Liver (tissue), 9 donors: ENCODE measurements around the gene MOB1A. TPM values are rescaled to one million over a fixed set of nuclear protein-coding genes. Genes with fewer than 3 reads are reported as not detected.

Experiments used
- DNase-seq: peaks from one replicate; pipeline ENCODE4 v3.0.0-alpha.2; 2017; ENCODE audit warnings: low spot score
- H3K27ac ChIP-seq, 2 donors: one replicate each; pipeline ENCODE4 v1.7.0; 2013; ENCODE audit warnings: inconsistent platforms in 2 of 2, low read length in 2 of 2, control low read depth in 1 of 2, low read depth in 1 of 2, mild to moderate bottlenecking in 1 of 2
- H3K27me3 ChIP-seq, 4 donors: one replicate each; pipeline versions ENCODE4 v1.6.1 to v1.7.0; 2013; ENCODE audit warnings: low read length in 3 of 4, inconsistent platforms in 1 of 4, mild to moderate bottlenecking in 1 of 4, moderate library complexity in 1 of 4; ENCODE audit not compliant: control insufficient read depth in 4 of 4, insufficient read depth in 4 of 4
- H3K36me3 ChIP-seq, 4 donors: one replicate each; pipeline versions ENCODE4 v1.6.1 to v1.7.0; 2013; ENCODE audit warnings: low read length in 3 of 4, mild to moderate bottlenecking in 3 of 4, low read depth in 1 of 4, moderate library complexity in 1 of 4; ENCODE audit not compliant: control insufficient read depth in 4 of 4, insufficient read depth in 3 of 4
- H3K4me1 ChIP-seq, 4 donors: one replicate each; pipeline versions ENCODE4 v1.6.1 to v1.7.0; 2013; ENCODE audit warnings: low read length in 3 of 4, mild to moderate bottlenecking in 3 of 4, moderate library complexity in 1 of 4; ENCODE audit not compliant: control insufficient read depth in 4 of 4, insufficient read depth in 4 of 4
- H3K4me3 ChIP-seq, 3 donors: one replicate each; pipeline versions ENCODE4 v1.6.1 to v1.7.0; 2013; ENCODE audit warnings: low read length in 3 of 3, control low read depth in 1 of 3, low read depth in 1 of 3, mild to moderate bottlenecking in 1 of 3
- H3K9ac ChIP-seq, 2 donors: one replicate each; pipeline ENCODE4 v1.7.0; 2013; ENCODE audit warnings: low read length in 2 of 2, mild to moderate bottlenecking in 2 of 2, moderate library complexity in 2 of 2, control low read depth in 1 of 2, low read depth in 1 of 2
- H3K9me3 ChIP-seq, 4 donors: one replicate each; pipeline versions ENCODE4 v1.6.1 to v1.7.0; 2013; ENCODE audit warnings: low read length in 3 of 4; ENCODE audit not compliant: control insufficient read depth in 4 of 4
- ATF3 ChIP-seq: IDR thresholded peaks from 2 replicates; pipeline ENCODE4 v1.6.1; 2016; ENCODE audit warnings: antibody characterized with exemption
- EGR1 ChIP-seq, 2 donors: IDR thresholded peaks; 2 replicates each; pipeline ENCODE4 v1.6.1; 2016 to 2018; ENCODE audit warnings: antibody characterized with exemption in 2 of 2, low read depth in 2 of 2
- FOXA1 ChIP-seq: IDR thresholded peaks from 2 replicates; pipeline ENCODE4 v1.6.1; 2016; ENCODE audit warnings: antibody characterized with exemption
- FOXA2 ChIP-seq: IDR thresholded peaks from 2 replicates; pipeline ENCODE4 v1.6.1; 2016; ENCODE audit warnings: antibody characterized with exemption
- HNF4A ChIP-seq, 2 donors: conservative IDR thresholded peaks; 2 replicates each; pipeline ENCODE4 v1.6.1; 2016; ENCODE audit warnings: antibody characterized with exemption in 2 of 2, mild to moderate bottlenecking in 2 of 2
- HNF4G ChIP-seq: IDR thresholded peaks from 2 replicates; pipeline ENCODE4 v1.6.1; 2016; ENCODE audit warnings: antibody characterized with exemption
- JUND ChIP-seq, 2 donors: IDR thresholded peaks; 2 replicates each; pipeline ENCODE4 v1.6.1; 2016; ENCODE audit warnings: antibody characterized with exemption in 2 of 2
- MAX ChIP-seq: IDR thresholded peaks from 2 replicates; pipeline ENCODE4 v1.6.1; 2016; ENCODE audit warnings: antibody characterized with exemption
- NR2F2 ChIP-seq: IDR thresholded peaks from 2 replicates; pipeline ENCODE4 v1.6.1; 2016; ENCODE audit warnings: antibody characterized with exemption
- RAD21 ChIP-seq, 2 donors: IDR thresholded peaks; 2 replicates each; pipeline ENCODE4 v1.6.1; 2016; ENCODE audit warnings: antibody characterized with exemption in 2 of 2, mild to moderate bottlenecking in 2 of 2
- REST ChIP-seq: IDR thresholded peaks from 2 replicates; pipeline ENCODE4 v1.6.1; 2016; ENCODE audit warnings: antibody characterized with exemption, mild to moderate bottlenecking
- RXRA ChIP-seq, 2 donors: IDR thresholded peaks; 2 replicates each; pipeline ENCODE4 v1.6.1; 2017 to 2018; ENCODE audit warnings: antibody characterized with exemption in 2 of 2, mild to moderate bottlenecking in 1 of 2
- SP1 ChIP-seq: IDR thresholded peaks from 2 replicates; pipeline ENCODE4 v1.6.1; 2018; ENCODE audit warnings: antibody characterized with exemption, mild to moderate bottlenecking
- TAF1 ChIP-seq: conservative IDR thresholded peaks from 2 replicates; pipeline ENCODE4 v1.6.1; 2016; ENCODE audit warnings: antibody characterized with exemption, mild to moderate bottlenecking
- YY1 ChIP-seq: IDR thresholded peaks from 2 replicates; pipeline ENCODE4 v1.6.1; 2016; ENCODE audit warnings: antibody characterized with exemption, mild to moderate bottlenecking
- ZBTB33 ChIP-seq: IDR thresholded peaks from 2 replicates; pipeline ENCODE4 v1.6.1; 2016; ENCODE audit warnings: antibody characterized with exemption
- WGBS: extraction: QIAGEN DNeasy Blood & Tissue Kit; methylation state at CpG from one replicate; pipeline ENCODE4 v1.1.7; 2013; 5-methylcytosine and 5-hydroxymethylcytosine counted together
- polyA plus RNA-seq, 2 donors: library from polyadenylated mRNA; stranded (reverse) in 1 of 2; unstranded in 1 of 2; fragments of 200-250 nt in 1 of 2; fragments of >200 nt in 1 of 2; fragmentation: Nextera tagmentation in 1 of 2; extraction: Ambion mirVana in 1 of 2; gene quantifications; one replicate each; pipeline versions ENCODE4 v1.2.1 to v1.2.3, GENCODE V29; 2013 to 2015
- total RNA-seq, 2 donors: library from RNA; depleted of rRNA; stranded (reverse); fragments of >200 nt; gene quantifications; one replicate each; pipeline ENCODE4 v1.2.3, GENCODE V29; 2014
- TF ChIP-seq, protein P1 (sequence below): fragments of 150-350 bp; IDR thresholded peaks from 2 replicates; pipeline ENCODE4 v1.5.1; 2017; ENCODE audit warnings: improper control_type of control experiment, low read depth, low read length; ENCODE audit not compliant: missing input control
- donor health status: healthy.
- donor health status: healthy.
- donor health status: healthy.
- donor health status: healthy.
- donor health status: healthy.

Gene MOB1A
- total and polyA plus RNA-seq, 4 donors: 15.5 to 44.7 (median 23.0) TPM

- Histone ChIP-seq H3K4me3 (no peak overlapping the region), H3K27ac (no peak overlapping the region), H3K4me1 (no peaks in the 10 kb centered on the region), H3K9me3 (peaks cover 0 to 4% (median 2%) of the 10 kb centered on the region in 4 donors), H3K36me3 (peaks cover 2 to 12% (median 6%) of the 10 kb centered on the region in 4 donors), H3K9ac (no peak overlapping the region), H3K27me3 (no peaks in the 10 kb centered on the region)
- DNase-seq: no peak
- 94% methylated on average over 11 of the region's 11 CpGs for WGBS
- no peak for TF ChIP-seq HNF4A (conservative IDR thresholded peaks at IDR 0.05)
- TF ChIP-seq JUND (IDR thresholded peaks at IDR 0.05): no peak
- TF ChIP-seq, protein P1, sequence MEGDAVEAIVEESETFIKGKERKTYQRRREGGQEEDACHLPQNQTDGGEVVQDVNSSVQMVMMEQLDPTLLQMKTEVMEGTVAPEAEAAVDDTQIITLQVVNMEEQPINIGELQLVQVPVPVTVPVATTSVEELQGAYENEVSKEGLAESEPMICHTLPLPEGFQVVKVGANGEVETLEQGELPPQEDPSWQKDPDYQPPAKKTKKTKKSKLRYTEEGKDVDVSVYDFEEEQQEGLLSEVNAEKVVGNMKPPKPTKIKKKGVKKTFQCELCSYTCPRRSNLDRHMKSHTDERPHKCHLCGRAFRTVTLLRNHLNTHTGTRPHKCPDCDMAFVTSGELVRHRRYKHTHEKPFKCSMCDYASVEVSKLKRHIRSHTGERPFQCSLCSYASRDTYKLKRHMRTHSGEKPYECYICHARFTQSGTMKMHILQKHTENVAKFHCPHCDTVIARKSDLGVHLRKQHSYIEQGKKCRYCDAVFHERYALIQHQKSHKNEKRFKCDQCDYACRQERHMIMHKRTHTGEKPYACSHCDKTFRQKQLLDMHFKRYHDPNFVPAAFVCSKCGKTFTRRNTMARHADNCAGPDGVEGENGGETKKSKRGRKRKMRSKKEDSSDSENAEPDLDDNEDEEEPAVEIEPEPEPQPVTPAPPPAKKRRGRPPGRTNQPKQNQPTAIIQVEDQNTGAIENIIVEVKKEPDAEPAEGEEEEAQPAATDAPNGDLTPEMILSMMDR: no peak
- TF ChIP-seq ZBTB33: no peak
- TF ChIP-seq SP1: no peak
- TF ChIP-seq RAD21 (IDR thresholded peaks at IDR 0.05): no peak
- TF ChIP-seq NR2F2: no peak
- no peak for TF ChIP-seq TAF1
- TF ChIP-seq ATF3: no peak
- TF ChIP-seq FOXA1: no peak
- no peak for TF ChIP-seq HNF4G
- no peak for TF ChIP-seq EGR1 (IDR thresholded peaks at IDR 0.05; ENCODE audit: low read depth in 2 of 2)
- no peak for TF ChIP-seq REST
- no peak for TF ChIP-seq YY1
- TF ChIP-seq FOXA2: no peak
- no peak for TF ChIP-seq RXRA (IDR thresholded peaks at IDR 0.05)
- no peak for TF ChIP-seq MAX
Measured at GRCh38 chr2:74137651-74138599, 40.8 kb downstream of the MOB1A start.
